ENCODE data around the gene PPP1R10. TPM values are rescaled to one million over a fixed set of nuclear protein-coding genes. Genes with fewer than 3 reads are reported as not detected.
"Not testable (repeated sequence)": the region's sequence is repeated elsewhere in the genome, so short reads cannot be mapped to it uniquely, and the experiment has no call there.

Gene PPP1R10
- total and polyA plus RNA-seq, 2 experiments from 2014 or later: 34.5 to 38.6 TPM

- H3K4me3 ChIP-seq: no peak overlapping the region
- peaks cover 4% of the 10 kb centered on the region for H3K36me3 ChIP-seq (replicated peaks; ENCODE audit: insufficient read depth, low read depth)
- H3K27me3 ChIP-seq: no peaks in the 10 kb centered on the region
- H3K79me2 ChIP-seq: no peaks in the 10 kb centered on the region
- no peaks in the 10 kb centered on the region for H3K9me3 ChIP-seq (ENCODE audit: low read depth)
- no peak overlapping the region for H2AFZ ChIP-seq
- H3K9me2 ChIP-seq (replicated peaks; ENCODE audit: insufficient read depth): no peaks in the 10 kb centered on the region
- H3K27ac ChIP-seq: no peak overlapping the region
- H3K4me1 ChIP-seq (ENCODE audit: insufficient read depth): no peaks in the 10 kb centered on the region
- peaks cover 15% of the 10 kb centered on the region for H4K20me1 ChIP-seq (ENCODE audit: insufficient read depth, poor library complexity, severe bottlenecking)
- DNase-seq (ENCODE audit: low spot score): no peak
- no peak for TF ChIP-seq EZH2phosphoT487 (IDR thresholded peaks at IDR 0.05; ENCODE audit: low read depth, severe bottlenecking, unreplicated experiment)
- no peak for TF ChIP-seq EZH2 (IDR thresholded peaks at IDR 0.05; ENCODE audit: borderline replicate concordance)
- TF ChIP-seq, protein P1, sequence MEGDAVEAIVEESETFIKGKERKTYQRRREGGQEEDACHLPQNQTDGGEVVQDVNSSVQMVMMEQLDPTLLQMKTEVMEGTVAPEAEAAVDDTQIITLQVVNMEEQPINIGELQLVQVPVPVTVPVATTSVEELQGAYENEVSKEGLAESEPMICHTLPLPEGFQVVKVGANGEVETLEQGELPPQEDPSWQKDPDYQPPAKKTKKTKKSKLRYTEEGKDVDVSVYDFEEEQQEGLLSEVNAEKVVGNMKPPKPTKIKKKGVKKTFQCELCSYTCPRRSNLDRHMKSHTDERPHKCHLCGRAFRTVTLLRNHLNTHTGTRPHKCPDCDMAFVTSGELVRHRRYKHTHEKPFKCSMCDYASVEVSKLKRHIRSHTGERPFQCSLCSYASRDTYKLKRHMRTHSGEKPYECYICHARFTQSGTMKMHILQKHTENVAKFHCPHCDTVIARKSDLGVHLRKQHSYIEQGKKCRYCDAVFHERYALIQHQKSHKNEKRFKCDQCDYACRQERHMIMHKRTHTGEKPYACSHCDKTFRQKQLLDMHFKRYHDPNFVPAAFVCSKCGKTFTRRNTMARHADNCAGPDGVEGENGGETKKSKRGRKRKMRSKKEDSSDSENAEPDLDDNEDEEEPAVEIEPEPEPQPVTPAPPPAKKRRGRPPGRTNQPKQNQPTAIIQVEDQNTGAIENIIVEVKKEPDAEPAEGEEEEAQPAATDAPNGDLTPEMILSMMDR (IDR thresholded peaks at IDR 0.05; ENCODE audit: poor library complexity): no peak
- WGBS (ENCODE audit: low lambda C conversion rate, missing lambda C conversion rate): 86% methylated on average over 13 of the region's 13 CpGs
- no peak overlapping the region for H3K4me2 ChIP-seq
Measured at GRCh38 chr6:30599625-30600324, 17.3 kb downstream of the PPP1R10 start.

DNA sequence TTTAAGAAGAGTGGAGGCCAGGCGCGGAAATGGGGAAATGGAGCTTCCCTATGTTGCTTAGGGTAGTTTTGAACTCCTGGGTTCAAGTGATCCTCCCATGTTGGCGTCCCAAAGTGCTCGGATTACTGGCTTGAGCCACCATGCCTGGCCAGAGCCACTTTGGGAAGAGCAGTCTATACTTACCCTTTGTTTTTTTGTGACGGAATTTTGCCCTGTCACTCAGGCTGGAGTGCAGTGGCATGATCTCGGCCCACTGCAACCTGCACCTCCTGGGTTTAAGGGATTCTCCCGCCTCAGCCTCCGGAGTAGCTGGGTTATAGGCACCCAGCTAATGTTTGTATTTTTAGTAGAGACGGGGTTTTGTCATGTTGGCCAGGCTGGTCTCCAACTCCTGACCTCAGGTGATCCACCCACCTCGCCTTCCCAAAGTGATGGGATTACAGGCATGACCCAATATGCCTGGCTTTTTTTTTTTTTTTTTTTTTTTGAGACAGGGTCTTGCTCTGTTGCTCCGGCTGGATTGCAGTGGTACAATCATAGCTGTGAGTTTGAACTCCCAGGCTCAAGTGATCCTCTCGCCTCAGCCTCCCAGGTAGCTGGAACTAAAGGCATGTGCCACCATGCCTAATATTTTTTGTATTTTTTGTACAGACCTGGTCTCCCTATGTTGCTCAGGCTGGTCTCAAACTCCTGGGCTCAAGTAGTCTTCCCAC, 18.0 kb downstream of the PPP1R10 start:
- Histone ChIP-seq H3K4me1 (ENCODE audit: insufficient read depth) (no peaks in the 10 kb centered on the region), H3K9me2 (replicated peaks; ENCODE audit: insufficient read depth) (no peaks in the 10 kb centered on the region), H4K20me1 (ENCODE audit: insufficient read depth, poor library complexity, severe bottlenecking) (peaks cover 11% of the 10 kb centered on the region), H3K27me3 (no peaks in the 10 kb centered on the region), H3K79me2 (no peaks in the 10 kb centered on the region), H3K4me2 (no peak overlapping the region), H3K27ac (no peak overlapping the region), H2AFZ (no peak overlapping the region), H3K36me3 (replicated peaks; ENCODE audit: insufficient read depth, low read depth) (no peaks in the 10 kb centered on the region), H3K4me3 (no peak overlapping the region), H3K9me3 (ENCODE audit: low read depth) (no peaks in the 10 kb centered on the region)
- no peak for DNase-seq (ENCODE audit: low spot score)
- TF ChIP-seq EZH2 (IDR thresholded peaks at IDR 0.05; ENCODE audit: borderline replicate concordance) (no peak), EZH2phosphoT487 (IDR thresholded peaks at IDR 0.05; ENCODE audit: low read depth, severe bottlenecking, unreplicated experiment) (no peak)
- TF ChIP-seq, protein P1 (IDR thresholded peaks at IDR 0.05; ENCODE audit: poor library complexity): no peak
- WGBS (ENCODE audit: low lambda C conversion rate, missing lambda C conversion rate): 94% methylated on average over 12 of the region's 12 CpGs

DNA sequence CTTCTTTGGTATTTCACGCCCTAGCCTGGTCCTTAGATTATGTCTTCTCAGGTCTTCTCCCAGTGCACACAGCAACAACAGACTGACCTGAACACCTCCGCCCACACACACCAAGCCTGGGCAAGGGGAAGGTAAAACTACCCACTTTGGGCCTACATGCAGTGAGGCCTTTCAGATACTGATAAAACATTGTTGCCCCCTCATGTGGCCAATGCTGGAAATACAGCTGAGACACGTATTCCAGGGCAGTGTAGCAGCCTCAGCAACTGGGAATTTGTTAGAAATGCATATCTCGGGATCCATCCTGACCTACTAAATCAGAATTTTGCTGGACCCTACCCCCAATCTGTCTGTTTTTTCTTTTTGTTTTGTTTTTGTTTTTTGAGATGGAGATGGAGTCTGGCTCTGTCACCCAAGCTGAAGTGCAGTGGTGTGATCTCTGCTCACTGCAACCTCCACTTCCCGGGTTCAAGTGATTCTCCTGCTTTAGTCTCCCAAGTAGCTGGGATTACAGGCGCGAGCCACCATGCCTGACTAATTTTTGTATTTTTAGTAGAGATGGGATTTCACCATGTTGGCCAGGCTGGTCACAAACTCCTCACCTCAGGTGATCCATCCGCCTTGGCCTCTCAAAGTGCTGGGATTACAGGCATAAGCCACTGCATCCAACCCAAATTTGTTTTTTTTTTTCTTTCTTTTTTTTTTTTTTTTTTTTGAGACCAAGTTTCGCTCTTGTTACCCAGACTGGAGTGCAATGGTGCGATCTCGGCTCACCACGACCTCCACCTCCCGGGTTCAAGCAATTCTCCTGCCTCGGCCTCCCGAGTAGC, 19.5 kb downstream of the PPP1R10 start:
- H3K4me3 ChIP-seq; H4K20me1 ChIP-seq (ENCODE audit: insufficient read depth, poor library complexity, severe bottlenecking); H3K9me2 ChIP-seq (replicated peaks; ENCODE audit: insufficient read depth); H3K9me3 ChIP-seq (ENCODE audit: low read depth); H3K79me2 ChIP-seq; H3K4me2 ChIP-seq; H3K36me3 ChIP-seq (replicated peaks; ENCODE audit: insufficient read depth, low read depth); H3K27me3 ChIP-seq; H3K4me1 ChIP-seq (ENCODE audit: insufficient read depth); H2AFZ ChIP-seq: not testable (repeated sequence)
- 83% methylated on average over 14 of the region's 15 CpGs for WGBS (ENCODE audit: low lambda C conversion rate, missing lambda C conversion rate)
- TF ChIP-seq, protein P1 (IDR thresholded peaks at IDR 0.05; ENCODE audit: poor library complexity): peak; percentile 65
- peak; percentile 85 for DNase-seq (ENCODE audit: low spot score)
- peak overlapping the region; percentile 8 for H3K27ac ChIP-seq

Measured in hepatocyte (in vitro differentiated cells).